GM21515 (cell line): ENCODE measurements around the gene SYNGR1.

Experiments
- ATAC-seq: cut with Tn5 transposase; IDR thresholded peaks from one replicate; pipeline ENCODE4 v1.9.1; 2021; ENCODE audit not compliant: unreplicated experiment

The SYNGR1 gene

GRCh38 chr22:39428597-39429071 is 78.8 kb downstream of the SYNGR1 start:
- no peak for ATAC-seq

- ATAC-seq: no peak
Measured at GRCh38 chr22:39429186-39429585, 79.4 kb downstream of the SYNGR1 start.

- ATAC-seq: no peak
Measured at GRCh38 chr22:39429916-39430575, 80.3 kb downstream of the SYNGR1 start.

GRCh38 chr22:39430576-39431150 is 80.9 kb downstream of the SYNGR1 start:
- ATAC-seq: no peak

GRCh38 chr22:39431216-39431801 is 81.5 kb downstream of the SYNGR1 start:
- no peak for ATAC-seq

- no peak for ATAC-seq
Measured at GRCh38 chr22:39431821-39432251, 82.0 kb downstream of the SYNGR1 start.

GRCh38 chr22:39432361-39432811 is 82.6 kb downstream of the SYNGR1 start:
- ATAC-seq: no peak

GRCh38 chr22:39433476-39434242 is 83.9 kb downstream of the SYNGR1 start:
- no peak for ATAC-seq

GRCh38 chr22:39434243-39434653 is 84.5 kb downstream of the SYNGR1 start:
- ATAC-seq: no peak

GRCh38 chr22:39434721-39435120 is 84.9 kb downstream of the SYNGR1 start:
- no peak for ATAC-seq
